ENCODE results near the gene NUDT19.
"Not testable (repeated sequence)": the region's sequence is repeated elsewhere in the genome, so short reads cannot be mapped to it uniquely, and the experiment has no call there.

The NUDT19 gene

GRCh38 chr19:32687681-32688080, 3.9 kb upstream of the NUDT19 start:
- TF ChIP-seq ZFX (IDR thresholded peaks at IDR 0.05): no peak
- TF ChIP-seq CTCF (conservative IDR thresholded peaks at IDR 0.05): no peak
- no peak overlapping the region for H3K27ac ChIP-seq

GRCh38 chr19:32688311-32688710, 3.3 kb upstream of the NUDT19 start:
- no peak overlapping the region; the same call in 1 of the 2 replicates for H3K27ac ChIP-seq
- TF ChIP-seq ZFX (IDR thresholded peaks at IDR 0.05) (no peak), CTCF (conservative IDR thresholded peaks at IDR 0.05) (no peak)

DNA sequence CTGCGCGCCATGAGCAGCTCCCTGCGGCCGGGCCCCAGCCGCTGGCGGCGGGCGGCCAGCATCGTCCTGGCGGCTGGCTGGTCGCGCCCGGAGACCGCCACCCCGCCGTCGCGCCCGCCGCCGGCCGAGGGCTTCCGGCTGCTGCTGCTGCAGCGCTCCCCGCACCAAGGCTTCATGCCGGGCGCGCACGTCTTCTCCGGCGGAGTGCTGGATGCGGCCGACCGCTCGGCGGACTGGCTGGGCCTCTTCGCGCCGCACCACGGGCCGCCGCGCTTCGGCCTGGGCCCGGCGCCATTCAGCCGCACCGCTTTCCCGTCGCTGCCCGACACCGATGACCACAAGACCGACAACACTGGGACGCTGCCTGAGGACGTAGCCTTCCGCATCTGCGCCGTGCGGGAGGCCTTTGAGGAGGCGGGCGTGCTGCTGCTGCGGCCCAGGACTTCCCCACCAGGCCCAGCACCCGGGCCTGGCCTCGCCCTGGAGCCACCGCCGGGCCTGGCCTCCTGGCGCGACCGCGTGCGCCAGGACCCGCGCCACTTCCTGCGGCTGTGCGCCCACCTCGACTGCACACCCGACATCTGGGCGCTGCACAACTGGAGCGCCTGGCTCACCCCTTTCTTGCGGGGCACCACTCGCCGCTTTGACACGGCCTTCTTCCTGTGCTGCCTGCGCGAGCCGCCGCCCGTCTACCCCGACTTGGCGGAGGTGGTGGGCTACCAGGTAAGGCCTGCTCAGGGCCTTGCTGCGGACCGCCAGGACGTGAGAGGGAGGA, 518 bp downstream of the NUDT19 start:
- H3K27ac ChIP-seq: peak overlapping the region; percentile 98
- TF ChIP-seq CTCF (conservative IDR thresholded peaks at IDR 0.05) (no peak), ZFX (IDR thresholded peaks at IDR 0.05) (peak; percentile 100)

GRCh38 chr19:32692727-32693061, 1.1 kb downstream of the NUDT19 start:
- H3K27ac ChIP-seq: peak overlapping the region; percentile 98
- no peak for TF ChIP-seq ZFX (IDR thresholded peaks at IDR 0.05)
- TF ChIP-seq CTCF (conservative IDR thresholded peaks at IDR 0.05): no peak

DNA sequence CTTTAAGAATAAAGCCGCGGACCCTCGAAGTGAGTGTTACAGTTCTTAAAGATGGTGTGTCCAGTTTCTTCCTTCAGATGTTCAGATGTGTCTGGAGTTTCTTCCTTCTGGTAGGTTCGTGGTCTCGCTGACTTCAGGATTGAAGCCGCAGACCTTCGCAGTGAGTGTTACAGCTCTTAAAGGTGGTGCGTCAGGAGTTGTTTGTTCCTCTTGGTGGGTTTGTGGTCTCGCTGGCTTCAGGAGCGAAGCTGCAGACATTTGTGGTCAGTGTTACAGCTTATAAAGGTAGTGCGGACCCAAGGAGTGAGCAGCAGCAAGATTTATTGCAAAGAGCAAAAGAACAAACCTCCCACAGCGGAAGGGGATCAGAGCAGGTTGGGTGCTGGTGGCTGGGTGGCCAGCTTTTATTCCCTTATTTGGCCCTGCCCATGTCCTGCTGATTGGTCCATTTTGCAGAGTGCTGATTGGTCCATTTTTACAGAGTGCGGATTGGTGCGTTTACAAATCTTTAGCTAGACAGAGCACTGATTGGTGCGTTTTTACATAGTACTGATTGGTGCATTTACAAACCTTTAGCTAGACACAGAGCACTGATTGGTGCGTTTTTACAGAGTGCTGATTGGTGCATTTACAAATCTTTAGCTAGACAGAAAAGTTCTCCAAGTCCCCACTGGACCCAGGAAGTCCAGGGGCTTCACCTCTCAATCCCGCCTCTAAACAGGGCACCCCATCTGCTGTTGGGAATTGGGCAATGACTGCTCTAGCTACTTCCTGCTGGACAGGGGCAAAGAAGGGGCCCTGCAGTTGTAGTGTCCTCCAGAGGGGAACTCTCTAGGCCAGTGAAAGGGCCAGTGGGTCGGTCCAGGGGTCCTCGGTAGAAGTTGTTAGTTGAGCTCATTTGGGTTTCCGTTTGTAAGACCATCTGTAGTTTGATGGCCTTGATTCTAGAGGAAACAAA, 1.8 kb downstream of the NUDT19 start:
- peak overlapping the region; percentile 98 for H3K27ac ChIP-seq

- H3K27ac ChIP-seq: peak overlapping the region; percentile 98; the same call in 1 of the 2 replicates
Observed at GRCh38 chr19:32694316-32694715, 2.7 kb downstream of the NUDT19 start.

- not testable (repeated sequence) for H3K27ac ChIP-seq
Observed at GRCh38 chr19:32694851-32695250, 3.2 kb downstream of the NUDT19 start.

DNA sequence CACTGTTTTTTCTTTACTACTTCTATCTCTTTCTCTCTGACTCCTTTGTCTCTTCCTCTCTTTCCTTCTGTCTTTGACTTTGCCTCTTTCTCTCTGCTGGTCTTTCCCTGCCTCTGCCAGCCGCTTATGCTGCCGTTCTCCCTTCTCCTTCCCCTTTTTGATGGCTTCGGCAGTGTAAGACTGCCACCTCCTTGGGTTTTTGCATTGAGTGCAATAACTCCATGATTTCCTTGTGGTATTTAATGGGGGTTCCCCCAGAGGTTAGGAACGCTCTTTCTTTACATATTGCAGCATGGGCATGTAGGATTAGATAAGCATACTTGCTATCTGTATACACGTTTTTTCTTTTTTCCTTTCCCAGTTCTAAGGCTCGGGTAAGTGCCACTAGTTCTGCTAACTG, 3.9 kb downstream of the NUDT19 start:
- H3K27ac ChIP-seq: not testable (repeated sequence)

GRCh38 chr19:32696771-32697170, 5.2 kb downstream of the NUDT19 start:
- H3K27ac ChIP-seq: not testable (repeated sequence)

GRCh38 chr19:32700129-32700528, 8.5 kb downstream of the NUDT19 start:
- peak overlapping the region; percentile 61 for H3K27ac ChIP-seq
